K562 (cell line): Measurements from ENCODE around the gene HSPB8.

Experiments used
- AFF4 ChIP-seq: sonication (generic); formaldehyde crosslinking; IDR thresholded peaks from 2 replicates; pipeline ENCODE4 v1.8.0; 2023; ENCODE audit warnings: mild to moderate bottlenecking, missing genetic modification reagents
- CEBPB ChIP-seq: fragments of 450-650 bp; IDR thresholded peaks from 2 replicates; pipeline ENCODE4 v1.6.1; 2016; ENCODE audit warnings: missing genetic modification characterization, missing compliant biosample characterization
- CTCF ChIP-seq, 3 experiments: IDR thresholded peaks in 2 of 3; conservative IDR thresholded peaks in 1 of 3; 2 replicates each; pipeline ENCODE4 v1.5.1; 2011 to 2012; ENCODE audit warnings: low read length in 3 of 3, mild to moderate bottlenecking in 3 of 3, control low read depth in 2 of 3, improper control_type of control experiment in 1 of 3, inconsistent platforms in 1 of 3, low read depth in 1 of 3, mixed read lengths in 1 of 3, moderate library complexity in 1 of 3; ENCODE audit not compliant: insufficient read depth in 2 of 3
- EZH2 ChIP-seq: IDR thresholded peaks from 2 replicates; pipeline ENCODE4 v1.6.1; 2012; ENCODE audit warnings: low read depth, mild to moderate bottlenecking, inconsistent platforms, low read length, borderline replicate concordance
- KLF10 ChIP-seq: fragments of 250-450 bp; sonication (Bioruptor Pico); IDR thresholded peaks from 2 replicates; pipeline ENCODE4 v1.6.1; 2021; ENCODE audit warnings: matching md5 sums
- PHF8 ChIP-seq: fragments of 200-600 bp; sonication (generic); IDR thresholded peaks from 2 replicates; pipeline ENCODE4 v1.6.1; 2012; ENCODE audit warnings: mixed run types, mild to moderate bottlenecking, inconsistent platforms, low read length, moderate library complexity, borderline replicate concordance
- POLR2AphosphoS5 ChIP-seq: IDR thresholded peaks from 2 replicates; pipeline ENCODE4 v1.6.1; 2011; ENCODE audit warnings: mild to moderate bottlenecking, low read depth, low read length, moderate library complexity; ENCODE audit not compliant: control insufficient read depth, insufficient read depth
- RNF219 ChIP-seq: fragments of 250-450 bp; sonication (Bioruptor Pico); IDR thresholded peaks from 2 replicates; pipeline ENCODE4 v1.5.0; 2022; ENCODE audit warnings: mild to moderate bottlenecking
- SNAPC5 ChIP-seq: fragments of 250-450 bp; sonication (Bioruptor Pico); IDR thresholded peaks from 2 replicates; pipeline ENCODE4 v1.8.0; 2021; ENCODE audit warnings: moderate library complexity, mild to moderate bottlenecking, inconsistent platforms
- TARDBP ChIP-seq: fragments of 450-650 bp; IDR thresholded peaks from 2 replicates; pipeline ENCODE4 v1.6.1; 2016
- YY1 ChIP-seq, 3 experiments: IDR thresholded peaks; 2 replicates each; pipeline ENCODE4 v1.6.1; 2011; ENCODE audit warnings: low read length in 2 of 3, mild to moderate bottlenecking in 2 of 3, moderate library complexity in 2 of 3, borderline replicate concordance in 1 of 3, control low read depth in 1 of 3, low read depth in 1 of 3; ENCODE audit not compliant: insufficient read depth in 3 of 3, insufficient replicate concordance in 2 of 3, control insufficient read depth in 1 of 3, insufficient read length in 1 of 3; ENCODE audit errors: extremely low read depth in 1 of 3
- ZNF224 ChIP-seq: sonication (generic); formaldehyde crosslinking; IDR thresholded peaks from 2 replicates; pipeline ENCODE4 v1.8.0; 2022; ENCODE audit warnings: mild to moderate bottlenecking, missing genetic modification reagents

- TF ChIP-seq POLR2AphosphoS5 (no peak), CEBPB (tag) (no peak), RNF219 (CRISPR knock-in tag) (no peak), CTCF (IDR thresholded peaks at IDR 0.05 in 2 of 3, conservative IDR thresholded peaks at IDR 0.05 in 1 of 3; ENCODE audit: insufficient read depth in 2 of 3, low read depth in 1 of 3, low read length in 3 of 3) (no peak), TARDBP (no peak), EZH2 (no peak), PHF8 (no peak), ZNF224 (CRISPR knock-in tag) (no peak), SNAPC5 (CRISPR knock-in tag) (no peak), KLF10 (CRISPR knock-in tag) (no peak), AFF4 (CRISPR knock-in tag) (no peak), YY1 (IDR thresholded peaks at IDR 0.05; ENCODE audit: borderline replicate concordance in 1 of 3, control insufficient read depth in 1 of 3, extremely low read depth in 1 of 3, insufficient read depth in 3 of 3, insufficient read length in 1 of 3, insufficient replicate concordance in 2 of 3, low read depth in 1 of 3, low read length in 2 of 3) (no peak)
Measured at GRCh38 chr12:119136811-119137410, 41.8 kb upstream of the HSPB8 start.
